AG20443 (cell line): ENCODE measurements around the gene KLF11.
A peak's percentile ranks its signal among the peaks of the same experiment; 100 is the strongest.

Experiments
- DNase-seq: peaks from one replicate; pipeline ENCODE4 v3.0.0; 2012; ENCODE audit warnings: low spot score, mixed read lengths

The KLF11 gene

DNA sequence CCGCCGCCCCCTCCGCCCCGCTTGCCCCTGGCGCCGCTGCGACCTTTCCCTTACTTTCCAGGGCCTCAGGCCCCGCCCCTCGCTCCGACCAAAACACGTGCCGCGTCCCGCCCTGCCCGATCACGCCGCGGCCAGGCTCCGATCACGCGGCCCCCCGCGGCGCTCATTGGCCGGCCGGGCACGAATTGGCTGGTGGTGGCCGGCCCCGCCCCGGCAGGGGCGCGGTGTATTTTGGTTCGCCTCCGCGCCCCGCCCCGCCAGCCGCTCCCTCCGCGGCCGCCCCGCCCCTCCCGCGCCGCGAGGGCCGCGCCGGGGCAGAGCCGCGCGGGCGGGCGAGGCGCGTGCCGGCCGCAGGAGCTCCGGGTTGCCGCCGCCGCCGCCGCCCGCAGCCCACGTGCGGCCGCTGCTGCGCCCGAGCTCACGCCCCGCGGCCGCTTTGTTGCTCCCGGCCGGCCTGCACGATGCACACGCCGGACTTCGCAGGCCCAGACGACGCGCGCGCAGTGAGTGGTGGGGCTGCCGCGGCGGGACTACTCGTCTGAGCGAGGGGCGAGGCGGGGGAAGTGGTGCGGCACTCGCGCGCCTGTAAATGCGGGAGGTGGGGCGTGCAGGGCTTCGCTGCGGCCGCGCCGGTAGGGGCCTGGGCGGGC is at the start of gene KLF11:
TSS of gene KLF11 (plus strand) at position 295 of the 650 bp plus-strand sequence. CDS start at position 462, 167 bp downstream.
- peak; percentile 97 for DNase-seq

GRCh38 chr2:9994462-9994861 is 48.9 kb upstream of the KLF11 start:
- no peak for DNase-seq

DNA sequence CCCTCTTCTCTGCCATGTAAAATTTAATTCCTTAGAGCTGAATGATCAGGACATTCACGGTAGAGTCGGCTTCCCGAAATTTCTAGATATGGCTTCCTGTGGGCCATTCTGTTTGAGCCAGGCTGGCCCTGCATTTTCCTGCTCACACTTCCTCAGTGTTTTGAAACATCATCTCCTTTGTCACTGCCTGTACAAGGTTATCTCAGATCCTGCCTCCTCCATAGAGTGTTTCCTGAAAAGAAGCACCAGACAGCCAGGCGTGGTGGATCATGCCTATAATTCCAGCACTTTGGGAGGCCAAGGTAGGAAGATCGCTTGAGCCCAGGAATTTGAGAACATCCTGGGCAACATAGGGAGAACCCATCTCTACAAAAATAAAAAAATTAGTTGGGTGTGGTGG is 48.3 kb upstream of the KLF11 start:
- DNase-seq = no peak

DNA sequence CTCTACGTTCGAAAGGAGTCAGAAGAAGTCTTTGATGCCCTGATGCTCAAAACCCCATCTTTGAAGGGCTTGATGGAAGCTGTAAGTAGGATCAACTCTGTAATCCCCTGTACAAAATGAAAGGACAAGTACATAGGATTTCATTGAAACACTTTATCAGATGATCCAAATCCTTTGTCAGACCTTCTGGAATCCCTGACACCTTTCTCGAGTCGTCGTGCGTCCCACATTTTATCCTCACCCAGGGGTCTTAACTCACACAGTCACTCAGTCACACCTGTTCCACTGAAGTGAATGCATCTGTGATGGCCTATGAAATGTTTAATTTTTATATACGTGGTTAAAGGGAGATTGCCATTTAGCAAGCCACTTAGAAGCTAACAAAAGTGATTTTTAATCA is 47.0 kb upstream of the KLF11 start:
- no peak for DNase-seq

DNA sequence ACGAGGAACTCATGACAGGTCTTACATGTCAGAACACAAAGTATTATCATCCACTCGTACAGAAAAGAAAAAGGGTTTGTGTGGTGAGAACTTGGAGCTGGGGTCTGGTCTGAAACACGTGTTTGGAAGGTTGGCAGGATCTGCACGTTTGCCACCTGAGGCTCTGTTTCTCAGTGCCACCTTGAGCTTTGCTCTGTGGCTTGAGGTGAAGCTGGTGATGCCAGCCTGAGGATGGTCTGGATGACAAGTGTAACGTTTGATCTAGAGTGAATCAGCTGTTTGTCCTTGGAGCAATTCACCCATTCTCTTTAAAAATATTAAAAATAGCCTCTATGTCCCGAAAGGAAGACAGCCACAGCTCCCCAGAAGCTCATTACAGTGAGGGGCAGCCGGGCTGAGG is 45.4 kb upstream of the KLF11 start:
- no peak for DNase-seq

DNA sequence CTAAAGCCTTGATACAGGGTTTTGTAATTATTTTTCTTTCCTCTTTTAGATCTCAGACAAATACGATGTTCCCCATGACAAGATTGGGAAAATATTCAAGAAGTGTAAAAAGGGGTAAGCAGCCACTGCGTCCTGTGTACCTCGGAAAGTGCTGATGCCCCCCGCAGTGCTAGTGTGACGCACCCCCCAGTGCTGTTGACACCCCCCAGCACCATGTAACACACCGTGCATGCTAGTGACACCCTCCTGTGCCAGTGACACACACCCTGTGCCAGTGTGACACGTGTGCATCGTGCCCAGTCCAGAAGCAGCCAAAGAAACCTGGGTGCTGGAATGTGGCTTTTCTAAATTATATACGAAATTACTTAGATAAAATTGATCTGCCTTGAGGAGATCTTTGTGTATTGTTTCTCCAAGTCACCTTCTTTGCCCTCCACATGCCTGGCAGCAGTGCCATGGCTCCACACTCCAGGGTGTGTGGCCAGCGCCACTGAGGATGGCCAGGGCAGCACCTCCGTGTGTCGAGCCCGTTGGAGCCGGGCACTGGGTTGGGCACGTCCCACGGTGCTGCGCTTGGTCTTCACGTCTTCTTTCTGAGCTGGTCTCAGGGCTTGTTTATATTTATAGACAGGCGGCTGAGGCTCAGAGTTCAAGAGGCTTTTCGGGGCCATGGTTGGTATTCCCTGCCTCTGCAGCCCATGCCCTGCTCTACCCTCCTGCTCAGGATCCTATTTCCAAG is 44.3 kb upstream of the KLF11 start:
- no peak for DNase-seq

- DNase-seq = no peak
Measured at GRCh38 chr2:9999693-10000092, 43.7 kb upstream of the KLF11 start.

DNA sequence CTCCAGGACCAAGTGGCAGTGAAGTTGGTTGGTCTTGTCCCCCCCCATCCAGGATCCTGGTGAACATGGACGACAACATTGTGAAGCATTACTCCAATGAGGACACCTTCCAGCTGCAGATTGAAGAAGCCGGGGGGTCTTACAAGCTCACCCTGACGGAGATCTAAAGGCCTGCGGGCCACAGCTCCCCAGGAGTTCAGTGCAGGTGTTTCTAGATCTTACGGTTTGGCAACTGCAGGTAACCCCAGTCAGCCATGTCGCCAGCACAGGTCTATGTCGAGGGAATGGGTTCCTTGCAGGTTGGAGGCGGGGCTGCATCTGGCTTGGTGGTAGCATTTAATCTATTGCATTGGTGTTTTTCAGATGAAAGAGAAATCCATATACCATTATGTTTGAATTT is 42.8 kb upstream of the KLF11 start:
- no peak for DNase-seq

DNA sequence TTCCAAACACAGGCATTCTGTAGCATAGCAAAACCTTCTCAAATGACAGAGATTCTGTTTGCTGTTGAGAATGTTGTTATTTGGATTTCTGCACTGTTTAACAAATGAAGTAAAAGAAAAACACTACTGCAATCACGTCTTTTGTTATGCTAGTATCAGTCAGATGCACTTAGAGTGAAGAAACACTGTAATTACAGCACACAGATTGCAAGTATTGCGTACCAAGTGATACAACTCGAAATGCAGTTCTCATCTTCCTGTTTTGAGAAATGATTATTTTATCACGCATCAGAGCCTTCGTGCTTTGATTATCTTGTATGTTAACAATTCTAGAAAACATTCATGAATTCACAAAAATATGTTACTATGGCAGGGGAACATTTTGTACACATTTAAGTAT is 41.8 kb upstream of the KLF11 start:
- no peak for DNase-seq

DNA sequence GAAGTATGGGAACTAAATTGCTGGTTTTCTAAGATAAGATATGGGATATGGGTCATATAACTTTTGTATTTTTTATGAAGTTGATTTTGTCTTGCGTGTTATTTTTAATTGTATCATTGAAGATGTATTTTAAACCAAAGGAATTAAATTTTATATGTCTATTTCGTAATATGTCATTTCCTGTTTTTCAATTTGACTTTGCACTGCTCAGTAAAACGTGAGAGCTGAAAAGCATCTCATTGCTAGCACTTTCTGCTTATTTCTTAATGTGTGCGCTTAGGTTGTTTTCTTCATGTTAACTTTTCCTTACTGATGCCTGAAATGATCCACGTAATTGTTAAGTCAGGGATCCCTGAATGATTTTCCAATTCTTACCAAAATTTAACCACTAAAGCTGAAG is 41.2 kb upstream of the KLF11 start:
- no peak for DNase-seq

DNA sequence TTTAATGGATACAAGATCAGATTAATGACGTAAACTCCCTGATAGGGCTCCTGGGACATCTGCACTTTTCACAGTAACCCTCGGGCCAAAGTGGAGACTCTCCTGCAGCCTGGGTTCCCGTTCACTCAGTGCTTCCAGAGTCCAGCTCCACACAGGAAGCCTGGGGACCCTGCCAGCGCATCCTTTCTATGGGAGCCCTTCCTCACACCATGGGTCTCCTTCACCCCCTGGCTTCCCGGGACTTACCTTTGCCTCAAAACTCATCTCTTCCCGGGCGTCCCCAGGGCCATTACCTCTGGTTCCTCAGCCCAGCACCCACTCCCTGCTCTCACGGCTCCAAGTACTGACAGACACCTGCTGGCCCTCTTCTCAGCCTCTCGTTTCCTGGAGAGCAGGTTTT is 40.7 kb upstream of the KLF11 start:
- no peak for DNase-seq

DNA sequence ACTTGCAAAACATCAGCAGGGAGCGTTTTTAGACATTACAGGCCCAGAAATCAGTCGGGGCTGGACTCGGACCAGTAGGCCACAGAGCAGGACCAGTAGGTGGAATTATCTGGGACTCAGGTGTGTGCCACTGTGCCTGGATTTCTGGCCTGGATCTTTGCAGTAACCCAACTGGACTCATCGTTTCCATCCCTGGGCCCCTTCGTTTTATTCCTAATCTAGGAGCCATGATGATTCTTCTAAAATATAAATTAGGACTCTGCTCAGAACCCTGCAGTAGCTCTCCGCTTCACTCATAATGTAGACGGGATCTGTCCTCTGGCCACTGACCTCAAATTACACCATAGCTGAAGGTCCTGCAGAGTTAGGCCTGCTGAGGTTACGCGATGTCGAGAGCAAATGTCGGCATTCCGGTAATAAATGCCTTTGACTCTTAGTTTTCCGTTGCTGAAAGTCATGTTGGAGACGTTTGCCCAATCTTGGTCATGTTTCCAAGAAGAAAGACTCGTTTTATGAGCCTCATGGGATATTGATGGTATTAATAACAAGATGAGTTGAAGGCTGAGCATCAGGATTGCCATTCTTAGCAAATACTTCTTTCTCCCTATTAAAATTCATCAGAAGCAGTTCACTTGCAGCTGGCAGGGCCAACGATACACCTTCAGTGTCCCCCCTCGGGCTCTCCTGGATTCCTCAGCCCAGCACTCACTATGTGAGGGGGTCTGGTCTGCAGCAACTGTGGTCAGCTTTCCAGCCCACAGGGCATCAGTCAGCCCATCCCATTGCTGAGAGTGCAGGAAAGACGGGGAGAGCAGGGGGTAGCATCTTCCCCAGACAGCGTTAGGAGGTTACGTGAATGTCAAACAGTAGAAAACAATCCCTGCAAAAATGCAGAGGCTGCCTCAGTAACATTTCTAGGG is 39.9 kb upstream of the KLF11 start:
- DNase-seq = no peak

- no peak for DNase-seq
Measured at GRCh38 chr2:10004401-10004800, 38.9 kb upstream of the KLF11 start.

DNA sequence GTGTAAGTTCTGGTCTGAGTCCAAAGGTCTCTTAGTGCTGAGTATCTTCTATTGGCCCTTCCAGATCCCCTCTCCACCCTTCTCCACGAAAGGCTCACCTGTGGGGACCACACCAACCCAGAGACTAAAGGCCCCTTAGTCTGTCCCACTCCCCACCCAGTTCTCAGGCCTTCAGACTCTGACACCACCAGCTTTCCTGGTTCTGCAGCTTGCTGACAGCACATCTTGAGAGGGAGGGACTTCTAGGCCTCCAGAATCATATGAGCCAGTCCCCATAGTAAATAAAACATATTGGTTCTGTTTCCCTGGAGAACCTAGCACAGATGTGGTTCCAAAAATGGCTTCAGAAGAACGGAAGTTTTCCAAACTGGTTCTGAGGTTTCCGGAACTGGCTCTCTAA is 38.5 kb upstream of the KLF11 start:
- DNase-seq = no peak

- DNase-seq = no peak
Measured at GRCh38 chr2:10005461-10006235, 37.7 kb upstream of the KLF11 start.

- DNase-seq = peak; percentile 55
Measured at GRCh38 chr2:10006236-10007161, 36.9 kb upstream of the KLF11 start.

DNA sequence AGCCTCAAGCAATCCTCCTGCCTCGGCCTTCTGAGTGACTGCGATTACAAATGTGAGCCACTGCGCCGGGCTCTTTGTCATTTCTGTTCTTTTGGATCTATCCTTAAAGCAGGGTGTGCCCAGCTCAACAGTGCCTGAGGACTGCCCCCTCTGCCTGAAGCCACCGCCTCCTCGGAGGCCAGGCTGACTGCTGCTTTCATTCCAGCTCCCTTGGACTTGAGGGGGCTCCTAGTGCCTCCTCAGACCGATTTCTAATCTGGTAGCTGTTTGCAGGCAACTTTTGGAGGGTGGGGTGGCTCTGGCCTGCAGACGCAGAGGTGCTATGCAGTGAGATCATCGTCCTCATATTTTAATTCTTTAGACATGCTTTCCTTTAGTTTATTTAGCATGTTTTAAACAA is 35.9 kb upstream of the KLF11 start:
- DNase-seq = peak; percentile 77

GRCh38 chr2:10007921-10008808 is 35.2 kb upstream of the KLF11 start:
- no peak for DNase-seq

GRCh38 chr2:10008809-10009176 is 34.6 kb upstream of the KLF11 start:
- no peak for DNase-seq

GRCh38 chr2:10009271-10009810 is 34.0 kb upstream of the KLF11 start:
- no peak for DNase-seq
